C4-2B (cell line): ENCODE data around the gene SPAG9.

ENCODE experiments used
- CTCF ChIP-seq: fragments of 450-650 bp; conservative IDR thresholded peaks from 2 replicates; pipeline ENCODE4 v1.5.1; 2017; ENCODE audit warnings: mild to moderate bottlenecking
- ZFX ChIP-seq: fragments of 450-650 bp; IDR thresholded peaks from 2 replicates; pipeline ENCODE4 v1.6.1; 2017

GRCh38 chr17:50920041-50920410, 200.6 kb downstream of the SPAG9 start:
- TF ChIP-seq CTCF (no peak), ZFX (no peak)
